GM23338 (cell line): Measurements from ENCODE around the gene TIMP4. TPM values are rescaled to one million over a fixed set of nuclear protein-coding genes. Genes with fewer than 3 reads are reported as not detected.

Source experiments
- ATAC-seq: fragments of 200-7000 bp; cut with Tn5 transposase; 3 replicates; pipeline ENCODE4 v1.9.1; 2020
- DNase-seq: peaks from one replicate; pipeline ENCODE4 v3.0.0-alpha.2; 2015; ENCODE audit warnings: low spot score
- H2AFZ ChIP-seq: fragments of 200-600 bp; sonication (generic); 2 replicates; pipeline ENCODE4 v1.8.0; 2016; ENCODE audit warnings: antibody characterized with exemption, mild to moderate bottlenecking, moderate library complexity
- H3F3A ChIP-seq: fragments of 200-600 bp; sonication (generic); replicated peaks from 2 replicates; pipeline ENCODE4 v1.8.0; 2017; ENCODE audit warnings: antibody characterized with exemption, mixed run types, low read depth
- H3K27ac ChIP-seq: fragments of 200-600 bp; sonication (generic); 2 replicates; pipeline ENCODE4 v1.6.1; 2016; ENCODE audit warnings: low read depth
- H3K27me3 ChIP-seq: fragments of 200-600 bp; sonication (generic); 2 replicates; pipeline ENCODE4 v1.8.0; 2016; ENCODE audit warnings: mild to moderate bottlenecking, mixed run types, moderate library complexity; ENCODE audit not compliant: insufficient read depth
- H3K36me3 ChIP-seq: fragments of 200-600 bp; sonication (generic); 2 replicates; pipeline ENCODE4 v1.8.0; 2016; ENCODE audit warnings: mild to moderate bottlenecking; ENCODE audit not compliant: insufficient read depth
- H3K4me1 ChIP-seq: fragments of 200-600 bp; sonication (generic); 2 replicates; pipeline ENCODE4 v1.8.0; 2016; ENCODE audit warnings: mild to moderate bottlenecking, moderate library complexity; ENCODE audit not compliant: insufficient read depth
- H3K4me2 ChIP-seq: fragments of 200-600 bp; sonication (generic); 2 replicates; pipeline ENCODE4 v1.7.1; 2017; ENCODE audit warnings: mixed run types
- H3K4me3 ChIP-seq: fragments of 200-600 bp; sonication (generic); 2 replicates; pipeline ENCODE4 v1.6.1; 2016; ENCODE audit warnings: mixed run types
- H3K79me2 ChIP-seq: fragments of 200-600 bp; sonication (generic); replicated peaks from 2 replicates; pipeline ENCODE4 v1.8.0; 2017; ENCODE audit warnings: mild to moderate bottlenecking; ENCODE audit not compliant: insufficient read depth
- H3K9me2 ChIP-seq: fragments of 200-600 bp; sonication (generic); 2 replicates; pipeline ENCODE4 v1.8.0; 2017; ENCODE audit not compliant: insufficient read depth
- H4K20me1 ChIP-seq: fragments of 200-600 bp; sonication (generic); replicated peaks from 2 replicates; pipeline ENCODE4 v1.8.0; 2017; ENCODE audit warnings: mild to moderate bottlenecking; ENCODE audit not compliant: insufficient read depth
- H3K27ac Mint-ChIP-seq: 2 replicates; pipeline ENCODE4 v1.8.0; 2020; ENCODE audit warnings: inconsistent platforms, mild to moderate bottlenecking, moderate library complexity, mixed read lengths
- H3K27me3 Mint-ChIP-seq: 3 replicates; pipeline ENCODE4 v1.8.0; 2022; ENCODE audit warnings: low read depth, mild to moderate bottlenecking, moderate library complexity, mixed read lengths, inconsistent platforms; ENCODE audit not compliant: insufficient read depth, poor library complexity
- H3K36me3 Mint-ChIP-seq: 3 replicates; pipeline ENCODE4 v1.8.0; 2021; ENCODE audit warnings: low read depth, mild to moderate bottlenecking, inconsistent platforms, moderate library complexity, mixed read lengths
- H3K4me1 Mint-ChIP-seq: 3 replicates; pipeline ENCODE4 v1.8.0; 2020; ENCODE audit warnings: mild to moderate bottlenecking, inconsistent platforms, mixed read lengths
- H3K4me3 Mint-ChIP-seq: 3 replicates; pipeline ENCODE4 v1.8.0; 2021; ENCODE audit warnings: moderate library complexity, mild to moderate bottlenecking, inconsistent platforms, mixed read lengths
- H3K9me3 Mint-ChIP-seq: 3 replicates; pipeline ENCODE4 v1.8.0; 2020; ENCODE audit warnings: moderate library complexity, mild to moderate bottlenecking, inconsistent platforms, mixed read lengths
- CREB1 ChIP-seq: fragments of 250-450 bp; sonication (Bioruptor Pico); IDR thresholded peaks from 2 replicates; pipeline ENCODE4 v1.5.0; 2020; ENCODE audit warnings: low read depth, mild to moderate bottlenecking, moderate library complexity
- ETS1 ChIP-seq: IDR thresholded peaks from 2 replicates; pipeline ENCODE4 v1.6.1; 2016; ENCODE audit warnings: antibody characterized with exemption
- EZH2 ChIP-seq: fragments of 200-600 bp; sonication (generic); IDR thresholded peaks from one replicate; pipeline ENCODE4 v1.8.0; 2017; ENCODE audit warnings: antibody characterized with exemption, mild to moderate bottlenecking, low read depth; ENCODE audit not compliant: unreplicated experiment
- JUNB ChIP-seq: IDR thresholded peaks from one replicate; pipeline ENCODE4 v1.6.1; 2016; ENCODE audit warnings: antibody characterized with exemption; ENCODE audit not compliant: unreplicated experiment
- NANOG ChIP-seq: IDR thresholded peaks from 2 replicates; pipeline ENCODE4 v1.6.1; 2016; ENCODE audit warnings: antibody characterized with exemption, borderline replicate concordance
- POLR2AphosphoS5 ChIP-seq: IDR thresholded peaks from 2 replicates; pipeline ENCODE4 v1.6.1; 2016; ENCODE audit warnings: antibody characterized with exemption, low read depth
- REST ChIP-seq: IDR thresholded peaks from one replicate; pipeline ENCODE4 v1.6.1; 2018; ENCODE audit warnings: antibody characterized with exemption; ENCODE audit not compliant: unreplicated experiment
- STAT1 ChIP-seq: IDR thresholded peaks from one replicate; pipeline ENCODE4 v1.6.1; 2016; ENCODE audit warnings: antibody characterized with exemption; ENCODE audit not compliant: unreplicated experiment
- ZNF114 ChIP-seq: fragments of 250-450 bp; sonication (Bioruptor Pico); IDR thresholded peaks from 2 replicates; pipeline ENCODE4 v1.5.0; 2020; ENCODE audit warnings: mild to moderate bottlenecking, moderate library complexity
- ZNF331 ChIP-seq: fragments of 250-450 bp; sonication (Bioruptor Pico); IDR thresholded peaks from 2 replicates; pipeline ENCODE4 v1.5.0; 2020; ENCODE audit warnings: low read depth, mild to moderate bottlenecking, moderate library complexity
- ZNF462 ChIP-seq: fragments of 250-450 bp; sonication (Bioruptor Pico); IDR thresholded peaks from 2 replicates; pipeline ENCODE4 v1.5.0; 2020; ENCODE audit warnings: mild to moderate bottlenecking, moderate library complexity
- polyA plus RNA-seq: library from polyadenylated mRNA; unstranded; fragments of >200 nt; fragmentation: Nextera tagmentation; extraction: Ambion mirVana; gene quantifications from 2 replicates; pipeline ENCODE4 v1.2.1, GENCODE V29; 2016
- total RNA-seq: library from RNA; depleted of rRNA; stranded (reverse); fragments of >200 nt; shearing (Covaris generic); gene quantifications from 2 replicates; pipeline ENCODE4 v1.2.3, GENCODE V29; 2014

Gene TIMP4
- total and polyA plus RNA-seq, 2 experiments from 2014 or later, result 6.7 to 11.1 TPM

- no peak for TF ChIP-seq ZNF114 (CRISPR knock-in tag)
- no peak for TF ChIP-seq EZH2
- TF ChIP-seq ETS1, result no peak
- TF ChIP-seq ZNF331, result no peak
- no peak for TF ChIP-seq POLR2AphosphoS5
- TF ChIP-seq CREB1 (CRISPR knock-in tag), result no peak
- no peak for TF ChIP-seq REST
Observed at GRCh38 chr3:12190832-12191231, 32.1 kb upstream of the TIMP4 start (continued).

GRCh38 chr3:12190221-12190807 lies 31.6 kb upstream of the TIMP4 start:
- Histone ChIP-seq H3K36me3 (no peaks in the 10 kb centered on the region), H3K27me3 (no peaks in the 10 kb centered on the region), H3K79me2 (no peaks in the 10 kb centered on the region), H3K9me2 (no peaks in the 10 kb centered on the region), H3K4me2 (no peak overlapping the region), H2AFZ (no peak overlapping the region), H3K4me3 (no peak overlapping the region), H3K27ac (no peak overlapping the region), H3K4me1 (no peaks in the 10 kb centered on the region), H3F3A (no peaks in the 10 kb centered on the region), H4K20me1 (no peaks in the 10 kb centered on the region)
- 0 out of 3 replicates have a peak, but pooled peaks cover 3% of the 10 kb centered on the region for H3K36me3 Mint-ChIP-seq
- no peaks in the 10 kb centered on the region for H3K9me3 Mint-ChIP-seq
- ATAC-seq, result no peak
- no peak overlapping the region for H3K27ac Mint-ChIP-seq
- TF ChIP-seq ZNF114 (CRISPR knock-in tag) (no peak), CREB1 (CRISPR knock-in tag) (no peak), ZNF462 (no peak), EZH2 (no peak), NANOG (no peak), STAT1 (no peak), JUNB (no peak), ETS1 (no peak)
- no peak overlapping the region for H3K4me3 Mint-ChIP-seq
- H3K27me3 Mint-ChIP-seq, result peaks cover 2% of the 10 kb centered on the region
- DNase-seq, result no peak
- H3K4me1 Mint-ChIP-seq, result peaks cover 18% of the 10 kb centered on the region
